K562 (cell line): ENCODE measurements around the gene C6orf89. TPM values are rescaled to one million over a fixed set of nuclear protein-coding genes. Genes with fewer than 3 reads are reported as not detected.

Source experiments
- polyA plus RNA-seq, 8 experiments: library from polyadenylated mRNA; depleted of rRNA in 4 of 8; stranded (reverse) in 5 of 8; unstranded in 3 of 8; fragments of >200 nt; fragmentation: Nextera tagmentation in 2 of 8; fragmentation: Illumina TruSeq in 1 of 8; extraction: Ambion mirVana in 2 of 8; extraction: Trizol in 1 of 8; gene quantifications; 2 replicates each; pipeline versions ENCODE4 v1.2.1 to v1.2.3, GENCODE V29; 2011 to 2014; ENCODE audit warnings: inconsistent platforms in 1 of 8, missing spikeins in 1 of 8
- total RNA-seq, 7 experiments: library from RNA; depleted of rRNA in 6 of 7; stranded (reverse); fragments of >200 nt in 6 of 7; fragmentation: Illumina TruSeq in 2 of 7; extraction: Trizol in 2 of 7; gene quantifications; 2 replicates each; pipeline versions ENCODE4 v1.2.1 to v1.2.3, GENCODE V29; 2011 to 2021; ENCODE audit warnings: low replicate concordance in 1 of 7
- TF ChIP-seq, protein P1 (sequence below): fragments of 450-650 bp; IDR thresholded peaks from 2 replicates; pipeline ENCODE4 v1.6.1; 2016; ENCODE audit warnings: mild to moderate bottlenecking, moderate library complexity

The C6orf89 gene
- total and polyA plus RNA-seq, 9 of the 15 experiments (the other 6 are each of a cell fraction or from before 2014, with no cell fraction given) = 35.2 to 111 (median 58.5) TPM

DNA sequence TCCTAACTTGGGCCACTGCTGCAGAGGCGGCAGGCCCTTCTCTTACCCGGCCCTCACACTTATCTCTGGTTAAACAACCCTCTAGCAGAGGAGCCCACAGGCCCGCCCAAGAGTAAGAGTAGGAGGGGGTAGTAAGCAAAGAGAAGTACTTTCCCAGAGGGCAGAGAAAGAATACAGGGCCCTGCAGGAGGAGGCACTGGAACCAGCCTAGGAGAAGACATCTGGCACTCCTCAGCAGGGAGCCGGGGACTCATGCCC is 90.2 kb downstream of the C6orf89 start (continued):
- TF ChIP-seq, protein P1, sequence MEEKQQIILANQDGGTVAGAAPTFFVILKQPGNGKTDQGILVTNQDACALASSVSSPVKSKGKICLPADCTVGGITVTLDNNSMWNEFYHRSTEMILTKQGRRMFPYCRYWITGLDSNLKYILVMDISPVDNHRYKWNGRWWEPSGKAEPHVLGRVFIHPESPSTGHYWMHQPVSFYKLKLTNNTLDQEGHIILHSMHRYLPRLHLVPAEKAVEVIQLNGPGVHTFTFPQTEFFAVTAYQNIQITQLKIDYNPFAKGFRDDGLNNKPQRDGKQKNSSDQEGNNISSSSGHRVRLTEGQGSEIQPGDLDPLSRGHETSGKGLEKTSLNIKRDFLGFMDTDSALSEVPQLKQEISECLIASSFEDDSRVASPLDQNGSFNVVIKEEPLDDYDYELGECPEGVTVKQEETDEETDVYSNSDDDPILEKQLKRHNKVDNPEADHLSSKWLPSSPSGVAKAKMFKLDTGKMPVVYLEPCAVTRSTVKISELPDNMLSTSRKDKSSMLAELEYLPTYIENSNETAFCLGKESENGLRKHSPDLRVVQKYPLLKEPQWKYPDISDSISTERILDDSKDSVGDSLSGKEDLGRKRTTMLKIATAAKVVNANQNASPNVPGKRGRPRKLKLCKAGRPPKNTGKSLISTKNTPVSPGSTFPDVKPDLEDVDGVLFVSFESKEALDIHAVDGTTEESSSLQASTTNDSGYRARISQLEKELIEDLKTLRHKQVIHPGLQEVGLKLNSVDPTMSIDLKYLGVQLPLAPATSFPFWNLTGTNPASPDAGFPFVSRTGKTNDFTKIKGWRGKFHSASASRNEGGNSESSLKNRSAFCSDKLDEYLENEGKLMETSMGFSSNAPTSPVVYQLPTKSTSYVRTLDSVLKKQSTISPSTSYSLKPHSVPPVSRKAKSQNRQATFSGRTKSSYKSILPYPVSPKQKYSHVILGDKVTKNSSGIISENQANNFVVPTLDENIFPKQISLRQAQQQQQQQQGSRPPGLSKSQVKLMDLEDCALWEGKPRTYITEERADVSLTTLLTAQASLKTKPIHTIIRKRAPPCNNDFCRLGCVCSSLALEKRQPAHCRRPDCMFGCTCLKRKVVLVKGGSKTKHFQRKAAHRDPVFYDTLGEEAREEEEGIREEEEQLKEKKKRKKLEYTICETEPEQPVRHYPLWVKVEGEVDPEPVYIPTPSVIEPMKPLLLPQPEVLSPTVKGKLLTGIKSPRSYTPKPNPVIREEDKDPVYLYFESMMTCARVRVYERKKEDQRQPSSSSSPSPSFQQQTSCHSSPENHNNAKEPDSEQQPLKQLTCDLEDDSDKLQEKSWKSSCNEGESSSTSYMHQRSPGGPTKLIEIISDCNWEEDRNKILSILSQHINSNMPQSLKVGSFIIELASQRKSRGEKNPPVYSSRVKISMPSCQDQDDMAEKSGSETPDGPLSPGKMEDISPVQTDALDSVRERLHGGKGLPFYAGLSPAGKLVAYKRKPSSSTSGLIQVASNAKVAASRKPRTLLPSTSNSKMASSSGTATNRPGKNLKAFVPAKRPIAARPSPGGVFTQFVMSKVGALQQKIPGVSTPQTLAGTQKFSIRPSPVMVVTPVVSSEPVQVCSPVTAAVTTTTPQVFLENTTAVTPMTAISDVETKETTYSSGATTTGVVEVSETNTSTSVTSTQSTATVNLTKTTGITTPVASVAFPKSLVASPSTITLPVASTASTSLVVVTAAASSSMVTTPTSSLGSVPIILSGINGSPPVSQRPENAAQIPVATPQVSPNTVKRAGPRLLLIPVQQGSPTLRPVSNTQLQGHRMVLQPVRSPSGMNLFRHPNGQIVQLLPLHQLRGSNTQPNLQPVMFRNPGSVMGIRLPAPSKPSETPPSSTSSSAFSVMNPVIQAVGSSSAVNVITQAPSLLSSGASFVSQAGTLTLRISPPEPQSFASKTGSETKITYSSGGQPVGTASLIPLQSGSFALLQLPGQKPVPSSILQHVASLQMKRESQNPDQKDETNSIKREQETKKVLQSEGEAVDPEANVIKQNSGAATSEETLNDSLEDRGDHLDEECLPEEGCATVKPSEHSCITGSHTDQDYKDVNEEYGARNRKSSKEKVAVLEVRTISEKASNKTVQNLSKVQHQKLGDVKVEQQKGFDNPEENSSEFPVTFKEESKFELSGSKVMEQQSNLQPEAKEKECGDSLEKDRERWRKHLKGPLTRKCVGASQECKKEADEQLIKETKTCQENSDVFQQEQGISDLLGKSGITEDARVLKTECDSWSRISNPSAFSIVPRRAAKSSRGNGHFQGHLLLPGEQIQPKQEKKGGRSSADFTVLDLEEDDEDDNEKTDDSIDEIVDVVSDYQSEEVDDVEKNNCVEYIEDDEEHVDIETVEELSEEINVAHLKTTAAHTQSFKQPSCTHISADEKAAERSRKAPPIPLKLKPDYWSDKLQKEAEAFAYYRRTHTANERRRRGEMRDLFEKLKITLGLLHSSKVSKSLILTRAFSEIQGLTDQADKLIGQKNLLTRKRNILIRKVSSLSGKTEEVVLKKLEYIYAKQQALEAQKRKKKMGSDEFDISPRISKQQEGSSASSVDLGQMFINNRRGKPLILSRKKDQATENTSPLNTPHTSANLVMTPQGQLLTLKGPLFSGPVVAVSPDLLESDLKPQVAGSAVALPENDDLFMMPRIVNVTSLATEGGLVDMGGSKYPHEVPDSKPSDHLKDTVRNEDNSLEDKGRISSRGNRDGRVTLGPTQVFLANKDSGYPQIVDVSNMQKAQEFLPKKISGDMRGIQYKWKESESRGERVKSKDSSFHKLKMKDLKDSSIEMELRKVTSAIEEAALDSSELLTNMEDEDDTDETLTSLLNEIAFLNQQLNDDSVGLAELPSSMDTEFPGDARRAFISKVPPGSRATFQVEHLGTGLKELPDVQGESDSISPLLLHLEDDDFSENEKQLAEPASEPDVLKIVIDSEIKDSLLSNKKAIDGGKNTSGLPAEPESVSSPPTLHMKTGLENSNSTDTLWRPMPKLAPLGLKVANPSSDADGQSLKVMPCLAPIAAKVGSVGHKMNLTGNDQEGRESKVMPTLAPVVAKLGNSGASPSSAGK = no peak
